SU-DHL-6 (cell line): ENCODE measurements around the gene NLGN1.

Experiments
- H2AFZ ChIP-seq: fragments of 200-600 bp; sonication (generic); 2 replicates; pipeline ENCODE4 v1.6.1; 2014; ENCODE audit warnings: low read depth, mild to moderate bottlenecking, moderate library complexity, mixed read lengths, antibody characterized with exemption, low read length; ENCODE audit not compliant: severe bottlenecking
- H3F3A ChIP-seq: fragments of 200-600 bp; shearing (Covaris generic); 2 replicates; pipeline ENCODE4 v1.6.0; 2016; ENCODE audit warnings: antibody characterized with exemption, mild to moderate bottlenecking; ENCODE audit not compliant: insufficient read depth
- H3K27ac ChIP-seq: fragments of 200-600 bp; sonication (generic); 2 replicates; pipeline ENCODE4 v1.5.1; 2016; ENCODE audit warnings: low read depth, mild to moderate bottlenecking, low read length, moderate library complexity, mixed read lengths
- H3K27me3 ChIP-seq: fragments of 200-600 bp; sonication (generic), shearing (Covaris generic); 2 replicates; pipeline ENCODE4 v1.6.0; 2014; ENCODE audit warnings: mild to moderate bottlenecking, low read length
- H3K36me3 ChIP-seq: fragments of 200-600 bp; sonication (generic); 2 replicates; pipeline ENCODE4 v1.6.1; 2014; ENCODE audit warnings: mild to moderate bottlenecking, low read length, mixed read lengths
- H3K4me2 ChIP-seq: fragments of 300-600, 200-600 bp; shearing (Covaris generic), sonication (generic); 2 replicates; pipeline ENCODE4 v1.6.0; 2014; ENCODE audit warnings: low read length, low read depth, mild to moderate bottlenecking; ENCODE audit not compliant: poor library complexity, severe bottlenecking
- H3K4me3 ChIP-seq: fragments of 200-600 bp; sonication (generic); 2 replicates; pipeline ENCODE4 v1.5.1; 2014; ENCODE audit warnings: antibody characterized with exemption, low read length, mild to moderate bottlenecking, mixed read lengths; ENCODE audit not compliant: insufficient read depth, poor library complexity, severe bottlenecking
- H3K79me2 ChIP-seq: fragments of 200-600 bp; sonication (generic); 2 replicates; pipeline ENCODE4 v1.6.1; 2014; ENCODE audit warnings: mild to moderate bottlenecking, low read length, moderate library complexity; ENCODE audit not compliant: insufficient read depth
- H3K9ac ChIP-seq: fragments of 200-600 bp; sonication (generic); 2 replicates; pipeline ENCODE4 v1.7.0; 2014; ENCODE audit warnings: mild to moderate bottlenecking, low read length
- H3K9me2 ChIP-seq: fragments of 200-600 bp; sonication (generic); replicated peaks from 2 replicates; pipeline ENCODE4 v1.6.1; 2014; ENCODE audit warnings: low read length; ENCODE audit not compliant: insufficient read depth
- H3K9me3 ChIP-seq: fragments of 200-600 bp; sonication (generic); 2 replicates; pipeline ENCODE4 v1.6.1; 2014; ENCODE audit warnings: low read length, mixed read lengths; ENCODE audit not compliant: insufficient read depth
- H4K20me1 ChIP-seq: fragments of 200-600 bp; sonication (generic); 2 replicates; pipeline ENCODE4 v1.6.1; 2014; ENCODE audit warnings: low read depth, mild to moderate bottlenecking, antibody characterized with exemption, low read length, moderate library complexity, mixed read lengths
- EZH2phosphoT487 ChIP-seq: fragments of 200-600 bp; sonication (generic), shearing (Covaris generic); conservative IDR thresholded peaks from 2 replicates; pipeline ENCODE4 v1.6.1; 2018; ENCODE audit warnings: mild to moderate bottlenecking, antibody characterized with exemption, low read length, moderate library complexity, mixed read lengths
- TF ChIP-seq, protein P1 (sequence below): fragments of 200-600 bp; sonication (generic); IDR thresholded peaks from one replicate; pipeline ENCODE4 v1.5.1; 2017; ENCODE audit warnings: antibody characterized with exemption, mild to moderate bottlenecking, low read length, moderate library complexity; ENCODE audit not compliant: insufficient read depth, poor library complexity, severe bottlenecking

The NLGN1 gene

DNA sequence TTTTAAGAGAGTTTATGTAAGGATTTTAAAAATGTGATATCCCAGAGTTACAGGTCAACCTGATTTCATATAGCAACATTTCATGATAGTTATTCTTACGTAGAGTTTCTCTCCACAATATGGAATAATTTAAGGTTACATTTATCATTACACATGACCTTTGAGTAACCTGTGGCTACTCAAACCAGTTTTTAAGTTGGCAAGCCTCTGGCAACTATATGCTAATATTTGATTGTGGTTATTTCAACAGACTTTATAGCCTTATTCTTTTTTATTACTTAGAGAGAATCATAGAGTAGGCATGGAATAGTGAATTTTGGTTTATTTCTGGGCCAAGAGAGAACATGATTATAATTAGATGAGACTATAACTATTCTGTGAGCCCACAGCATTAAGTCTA is 504.9 kb downstream of the NLGN1 start:
- Histone ChIP-seq H3K79me2 (no peaks in the 10 kb centered on the region), H3K9me2 (no peaks in the 10 kb centered on the region), H3K27ac (no peak overlapping the region), H3K4me3 (no peak overlapping the region), H2AFZ (no peak overlapping the region), H3K27me3 (no peaks in the 10 kb centered on the region), H3K9me3 (no peaks in the 10 kb centered on the region), H3K9ac (no peak overlapping the region), H3K36me3 (no peaks in the 10 kb centered on the region), H3F3A (no peaks in the 10 kb centered on the region), H4K20me1 (no peaks in the 10 kb centered on the region), H3K4me2 (no peak overlapping the region)
- TF ChIP-seq EZH2phosphoT487 = no peak
- TF ChIP-seq, protein P1, sequence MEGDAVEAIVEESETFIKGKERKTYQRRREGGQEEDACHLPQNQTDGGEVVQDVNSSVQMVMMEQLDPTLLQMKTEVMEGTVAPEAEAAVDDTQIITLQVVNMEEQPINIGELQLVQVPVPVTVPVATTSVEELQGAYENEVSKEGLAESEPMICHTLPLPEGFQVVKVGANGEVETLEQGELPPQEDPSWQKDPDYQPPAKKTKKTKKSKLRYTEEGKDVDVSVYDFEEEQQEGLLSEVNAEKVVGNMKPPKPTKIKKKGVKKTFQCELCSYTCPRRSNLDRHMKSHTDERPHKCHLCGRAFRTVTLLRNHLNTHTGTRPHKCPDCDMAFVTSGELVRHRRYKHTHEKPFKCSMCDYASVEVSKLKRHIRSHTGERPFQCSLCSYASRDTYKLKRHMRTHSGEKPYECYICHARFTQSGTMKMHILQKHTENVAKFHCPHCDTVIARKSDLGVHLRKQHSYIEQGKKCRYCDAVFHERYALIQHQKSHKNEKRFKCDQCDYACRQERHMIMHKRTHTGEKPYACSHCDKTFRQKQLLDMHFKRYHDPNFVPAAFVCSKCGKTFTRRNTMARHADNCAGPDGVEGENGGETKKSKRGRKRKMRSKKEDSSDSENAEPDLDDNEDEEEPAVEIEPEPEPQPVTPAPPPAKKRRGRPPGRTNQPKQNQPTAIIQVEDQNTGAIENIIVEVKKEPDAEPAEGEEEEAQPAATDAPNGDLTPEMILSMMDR = no peak

DNA sequence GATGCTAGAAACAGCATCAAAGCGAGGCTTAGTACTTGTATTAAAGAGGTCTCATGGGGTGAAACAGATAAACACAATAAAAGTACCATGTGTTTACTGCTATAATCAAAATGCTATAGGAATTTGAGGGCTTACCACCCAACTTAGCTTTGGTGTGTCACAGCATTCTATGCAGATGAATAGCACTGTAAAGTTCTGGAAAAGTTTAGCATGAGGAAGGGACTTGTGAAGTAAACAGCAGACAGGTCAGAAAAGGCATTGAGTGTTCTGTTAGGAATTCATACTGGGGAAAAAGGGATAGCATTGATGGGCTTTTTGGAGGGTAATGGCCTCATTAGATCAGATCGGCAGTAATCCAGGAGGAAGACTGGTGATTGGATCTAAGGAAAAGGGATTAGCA is 505.3 kb downstream of the NLGN1 start:
- no peaks in the 10 kb centered on the region for H3K36me3 ChIP-seq
- H3K9ac ChIP-seq = no peak overlapping the region
- H3K4me3 ChIP-seq = no peak overlapping the region
- no peaks in the 10 kb centered on the region for H3K9me3 ChIP-seq
- no peak overlapping the region for H3K4me2 ChIP-seq
- H3K9me2 ChIP-seq = no peaks in the 10 kb centered on the region
- no peaks in the 10 kb centered on the region for H3F3A ChIP-seq
- H4K20me1 ChIP-seq = no peaks in the 10 kb centered on the region
- TF ChIP-seq, protein P1 = no peak
- no peak for TF ChIP-seq EZH2phosphoT487
- no peaks in the 10 kb centered on the region for H3K79me2 ChIP-seq
- H3K27ac ChIP-seq = no peak overlapping the region
- H3K27me3 ChIP-seq = no peaks in the 10 kb centered on the region
- no peak overlapping the region for H2AFZ ChIP-seq

DNA sequence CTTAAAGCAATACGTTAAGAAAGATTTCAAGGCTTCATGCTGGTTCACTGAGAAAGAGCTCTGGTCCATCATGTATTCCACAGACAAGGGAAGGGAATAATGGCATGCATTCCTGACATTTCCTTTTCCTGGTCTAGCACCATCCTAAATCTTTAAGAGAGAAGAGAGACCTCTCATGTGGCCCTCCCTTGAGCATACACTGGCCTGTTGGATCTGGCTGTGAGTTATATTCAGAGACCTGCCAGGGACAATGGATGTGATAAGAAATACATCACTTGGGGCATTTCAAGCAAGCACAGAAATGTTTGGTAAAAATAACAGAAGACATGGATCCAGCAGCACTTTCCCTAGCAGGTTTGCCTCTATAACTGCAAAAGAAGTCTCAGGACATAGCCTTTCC is 507.8 kb downstream of the NLGN1 start:
- H3K9me2 ChIP-seq = no peaks in the 10 kb centered on the region
- no peaks in the 10 kb centered on the region for H3F3A ChIP-seq
- no peak overlapping the region for H3K27ac ChIP-seq

More for the DNA sequence above, 507.8 kb downstream of the NLGN1 start:
- H3K36me3 ChIP-seq = no peaks in the 10 kb centered on the region
- H3K4me2 ChIP-seq = no peak overlapping the region
- no peak overlapping the region for H3K9ac ChIP-seq
- H4K20me1 ChIP-seq = no peaks in the 10 kb centered on the region
- H3K4me3 ChIP-seq = no peak overlapping the region
- H3K79me2 ChIP-seq = no peaks in the 10 kb centered on the region
- no peaks in the 10 kb centered on the region for H3K27me3 ChIP-seq
- H2AFZ ChIP-seq = no peak overlapping the region
- TF ChIP-seq, protein P1 = no peak
- TF ChIP-seq EZH2phosphoT487 = no peak
- H3K9me3 ChIP-seq = no peaks in the 10 kb centered on the region
